Osteoblast (primary cell): ENCODE results near the gene RSPH3. TPM values are rescaled to one million over a fixed set of nuclear protein-coding genes. Genes with fewer than 3 reads are reported as not detected.

Experiments used
- DNase-seq: peaks from one replicate; pipeline ENCODE4 v3.0.0; 2011; ENCODE audit warnings: low spot score, mixed read lengths; ENCODE audit not compliant: insufficient read length; ENCODE audit errors: missing footprints
- H2AFZ ChIP-seq: 2 replicates; pipeline ENCODE4 v1.6.0; 2011; ENCODE audit warnings: mild to moderate bottlenecking, low read length
- H3K27ac ChIP-seq: 2 replicates; pipeline ENCODE4 v1.5.1; 2011; ENCODE audit warnings: mild to moderate bottlenecking, low read depth, low read length, moderate library complexity
- H3K27me3 ChIP-seq: 2 replicates; pipeline ENCODE4 v1.6.0; 2012; ENCODE audit warnings: mild to moderate bottlenecking, control low read depth, inconsistent platforms, low read length, moderate library complexity; ENCODE audit not compliant: insufficient read depth
- H3K36me3 ChIP-seq: 2 replicates; pipeline ENCODE4 v1.5.1; 2011; ENCODE audit warnings: mild to moderate bottlenecking, low read length, control low read depth, moderate library complexity; ENCODE audit not compliant: insufficient read depth
- H3K4me1 ChIP-seq: 2 replicates; pipeline ENCODE4 v1.5.1; 2011; ENCODE audit warnings: mild to moderate bottlenecking, low read length, control low read depth, moderate library complexity; ENCODE audit not compliant: insufficient read depth
- H3K4me2 ChIP-seq: 2 replicates; pipeline ENCODE4 v1.6.0; 2011; ENCODE audit warnings: mild to moderate bottlenecking, low read length; ENCODE audit not compliant: insufficient read depth
- H3K4me3 ChIP-seq: fragments of 200-600 bp; sonication (generic); 3 replicates; pipeline ENCODE4 v1.5.1; 2012; ENCODE audit warnings: mild to moderate bottlenecking, low read length, inconsistent platforms; ENCODE audit not compliant: insufficient read depth
- H3K79me2 ChIP-seq: 2 replicates; pipeline ENCODE4 v1.6.0; 2012; ENCODE audit warnings: mild to moderate bottlenecking, low read length, control low read depth, inconsistent platforms; ENCODE audit not compliant: insufficient read depth
- H3K9me3 ChIP-seq: 2 replicates; pipeline ENCODE4 v1.5.1; 2011; ENCODE audit warnings: low read depth, low read length, control low read depth
- H4K20me1 ChIP-seq: 2 replicates; pipeline ENCODE4 v1.6.0; 2012; ENCODE audit warnings: mild to moderate bottlenecking, low read length, control low read depth; ENCODE audit not compliant: insufficient read depth
- CTCF ChIP-seq: IDR thresholded peaks from 2 replicates; pipeline ENCODE4 v1.5.1; 2011; ENCODE audit warnings: mild to moderate bottlenecking, low read depth, low read length, moderate library complexity; ENCODE audit errors: extremely low read depth
- total RNA-seq: library from RNA; depleted of rRNA; stranded (reverse); fragments of >200 nt; gene quantifications from 2 replicates; pipeline ENCODE4 v1.2.3, GENCODE V29; 2012

The RSPH3 gene
- total RNA-seq, 1 donor, result 8.3 TPM

- no peaks in the 10 kb centered on the region for H3K9me3 ChIP-seq
These were observed 45.1 kb upstream of the RSPH3 start, which contains the start of gene TAGAP for GRCh38 chr6:159044899-159045727. Gene TAGAP (minus strand): TSS chr6:159044991. CDS start chr6:159044146, 845 bp downstream.

DNA sequence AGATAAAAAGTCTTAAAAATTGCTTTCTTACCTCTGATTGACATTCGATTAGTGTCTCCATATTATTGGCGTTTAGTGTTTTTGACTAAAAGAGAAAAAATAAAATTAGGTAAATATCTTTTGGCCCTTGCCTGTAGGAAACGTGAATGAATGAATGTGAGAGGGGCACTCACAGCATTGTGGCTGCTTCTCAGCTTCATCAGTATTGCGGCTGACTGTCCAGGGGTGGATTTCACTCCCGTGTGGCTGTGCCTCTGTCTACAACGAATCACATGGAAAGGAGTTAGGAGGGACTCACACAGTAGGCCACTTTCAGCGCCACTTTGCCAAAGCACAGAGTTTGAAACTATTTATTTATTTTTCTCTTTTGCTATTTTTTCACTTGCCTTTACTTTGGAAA lies 43.9 kb upstream of the RSPH3 start:
- no peaks in the 10 kb centered on the region for H3K9me3 ChIP-seq
- H2AFZ ChIP-seq, result no peak overlapping the region
- H3K27ac ChIP-seq, result no peak overlapping the region
- TF ChIP-seq CTCF, result no peak
- H3K36me3 ChIP-seq, result no peaks in the 10 kb centered on the region
- no peaks in the 10 kb centered on the region for H3K79me2 ChIP-seq
- peaks cover 41% of the 10 kb centered on the region for H3K27me3 ChIP-seq
- H3K4me1 ChIP-seq, result peaks cover 5% of the 10 kb centered on the region
- H3K4me3 ChIP-seq, result no peak overlapping the region
- DNase-seq, result no peak
- no peaks in the 10 kb centered on the region for H4K20me1 ChIP-seq
- no peak overlapping the region for H3K4me2 ChIP-seq

More at GRCh38 chr6:159044899-159045727, 45.1 kb upstream of the RSPH3 start, which contains the start of gene TAGAP:
- H3K4me1 ChIP-seq, result no peaks in the 10 kb centered on the region
- DNase-seq, result no peak
- no peaks in the 10 kb centered on the region for H4K20me1 ChIP-seq
- H3K79me2 ChIP-seq, result no peaks in the 10 kb centered on the region
- no peaks in the 10 kb centered on the region for H3K36me3 ChIP-seq
- H3K27ac ChIP-seq, result no peak within 1 kb of the TSS
- peaks cover 44% of the 10 kb centered on the region for H3K27me3 ChIP-seq
- peak within 1 kb of the TSS; percentile 27 for H3K4me2 ChIP-seq
- no peak within 1 kb of the TSS for H2AFZ ChIP-seq
- no peak within 1 kb of the TSS for H3K4me3 ChIP-seq
- TF ChIP-seq CTCF, result no peak

DNA sequence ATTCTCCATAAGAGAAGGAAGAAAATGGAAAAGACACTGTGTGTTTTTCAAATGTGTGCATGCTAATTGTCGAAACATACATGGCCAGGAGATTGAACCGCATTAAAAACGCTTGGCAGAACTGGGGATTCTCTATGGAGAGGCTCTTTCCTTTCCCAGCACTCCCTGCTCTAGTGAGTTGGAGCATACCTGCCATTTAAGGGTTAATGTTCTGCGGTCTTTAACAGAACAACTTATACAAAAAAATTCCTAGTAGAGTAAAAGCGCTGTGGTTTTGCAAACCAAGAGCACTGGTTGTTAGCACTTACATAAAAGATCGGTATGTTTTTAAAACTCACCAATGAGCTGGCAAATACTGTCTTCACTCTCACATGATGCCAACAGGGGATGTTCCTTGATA lies 43.2 kb upstream of the RSPH3 start:
- no peak overlapping the region for H3K27ac ChIP-seq

More for the DNA sequence above, 43.2 kb upstream of the RSPH3 start:
- TF ChIP-seq CTCF, result no peak
- H4K20me1 ChIP-seq, result no peaks in the 10 kb centered on the region
- peaks cover 6% of the 10 kb centered on the region for H3K4me1 ChIP-seq
- H3K27me3 ChIP-seq, result peaks cover 41% of the 10 kb centered on the region
- no peak overlapping the region for H2AFZ ChIP-seq
- no peak overlapping the region for H3K4me2 ChIP-seq
- H3K36me3 ChIP-seq, result no peaks in the 10 kb centered on the region
- no peaks in the 10 kb centered on the region for H3K79me2 ChIP-seq
- DNase-seq, result no peak
- H3K9me3 ChIP-seq, result no peaks in the 10 kb centered on the region
- no peak overlapping the region for H3K4me3 ChIP-seq
